Colonic mucosa (tissue), 4 donors: ENCODE measurements around the gene FAM221B. TPM values are rescaled to one million over a fixed set of nuclear protein-coding genes. Genes with fewer than 3 reads are reported as not detected.
A peak's percentile ranks its signal among the peaks of the same experiment; 100 is the strongest.

Source experiments
- DNase-seq: peaks from one replicate; pipeline ENCODE4 v3.0.0-alpha.2; 2020
- H3K27ac ChIP-seq: fragments of 200-600 bp; one replicate; pipeline ENCODE4 v1.8.0; 2021
- H3K27me3 ChIP-seq: fragments of 200-600 bp; one replicate; pipeline ENCODE4 v1.8.0; 2021
- H3K36me3 ChIP-seq: fragments of 200-600 bp; one replicate; pipeline ENCODE4 v1.8.0; 2021
- H3K4me1 ChIP-seq: fragments of 200-600 bp; one replicate; pipeline ENCODE4 v1.8.0; 2021; ENCODE audit warnings: mild to moderate bottlenecking
- H3K4me3 ChIP-seq: fragments of 200-600 bp; one replicate; pipeline ENCODE4 v1.8.0; 2021
- H3K9ac ChIP-seq, 2 donors: one replicate each; pipeline ENCODE4 v1.7.0; 2013; ENCODE audit warnings: control low read depth in 2 of 2, low read depth in 2 of 2, low read length in 2 of 2
- H3K9me3 ChIP-seq: fragments of 200-600 bp; one replicate; pipeline ENCODE4 v1.8.0; 2021
- intact Hi-C: fragments of 100-400 bp; cut with DNase I; formaldehyde crosslinking; loops from one replicate; pipeline ENCODE4 v1.14.1; 2022
- total RNA-seq, 2 donors: library from RNA; stranded (reverse); fragmentation: NEBNext Ultra II Directional in 1 of 2; extraction: Animal tissue kit (Norgen Biotek cat#: 25700) in 1 of 2; gene quantifications; one replicate each; pipeline ENCODE4 v1.2.1, GENCODE V29; 2021
- TF ChIP-seq, protein P1 (sequence below): fragments of 200-600 bp; IDR thresholded peaks from one replicate; pipeline ENCODE4 v1.8.0; 2022; ENCODE audit warnings: antibody characterized with exemption, mild to moderate bottlenecking
- donor health status: healthy.
- donor health status: DM: no; HTN: no; CAD: no.
- donor health status: DM: no; HTN: no; CAD: no.

The FAM221B gene
- total RNA-seq, 2 donors from 2014 or later, result 0.05 TPM; not detected in 1

- no peak overlapping the region for H3K9ac ChIP-seq
- H3K9me3 ChIP-seq, result no peaks in the 10 kb centered on the region
- no peak overlapping the region for H3K4me3 ChIP-seq
- H3K36me3 ChIP-seq, result no peaks in the 10 kb centered on the region
- DNase-seq, result no peak
- H3K27ac ChIP-seq, result no peak overlapping the region
- no peaks in the 10 kb centered on the region for H3K4me1 ChIP-seq
- intact Hi-C loops, result no loop called here
- H3K27me3 ChIP-seq, result peaks cover 2% of the 10 kb centered on the region
- TF ChIP-seq, protein P1, sequence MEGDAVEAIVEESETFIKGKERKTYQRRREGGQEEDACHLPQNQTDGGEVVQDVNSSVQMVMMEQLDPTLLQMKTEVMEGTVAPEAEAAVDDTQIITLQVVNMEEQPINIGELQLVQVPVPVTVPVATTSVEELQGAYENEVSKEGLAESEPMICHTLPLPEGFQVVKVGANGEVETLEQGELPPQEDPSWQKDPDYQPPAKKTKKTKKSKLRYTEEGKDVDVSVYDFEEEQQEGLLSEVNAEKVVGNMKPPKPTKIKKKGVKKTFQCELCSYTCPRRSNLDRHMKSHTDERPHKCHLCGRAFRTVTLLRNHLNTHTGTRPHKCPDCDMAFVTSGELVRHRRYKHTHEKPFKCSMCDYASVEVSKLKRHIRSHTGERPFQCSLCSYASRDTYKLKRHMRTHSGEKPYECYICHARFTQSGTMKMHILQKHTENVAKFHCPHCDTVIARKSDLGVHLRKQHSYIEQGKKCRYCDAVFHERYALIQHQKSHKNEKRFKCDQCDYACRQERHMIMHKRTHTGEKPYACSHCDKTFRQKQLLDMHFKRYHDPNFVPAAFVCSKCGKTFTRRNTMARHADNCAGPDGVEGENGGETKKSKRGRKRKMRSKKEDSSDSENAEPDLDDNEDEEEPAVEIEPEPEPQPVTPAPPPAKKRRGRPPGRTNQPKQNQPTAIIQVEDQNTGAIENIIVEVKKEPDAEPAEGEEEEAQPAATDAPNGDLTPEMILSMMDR, result no peak
Observed at GRCh38 chr9:35856206-35856605, 27.7 kb upstream of the FAM221B start.

DNA sequence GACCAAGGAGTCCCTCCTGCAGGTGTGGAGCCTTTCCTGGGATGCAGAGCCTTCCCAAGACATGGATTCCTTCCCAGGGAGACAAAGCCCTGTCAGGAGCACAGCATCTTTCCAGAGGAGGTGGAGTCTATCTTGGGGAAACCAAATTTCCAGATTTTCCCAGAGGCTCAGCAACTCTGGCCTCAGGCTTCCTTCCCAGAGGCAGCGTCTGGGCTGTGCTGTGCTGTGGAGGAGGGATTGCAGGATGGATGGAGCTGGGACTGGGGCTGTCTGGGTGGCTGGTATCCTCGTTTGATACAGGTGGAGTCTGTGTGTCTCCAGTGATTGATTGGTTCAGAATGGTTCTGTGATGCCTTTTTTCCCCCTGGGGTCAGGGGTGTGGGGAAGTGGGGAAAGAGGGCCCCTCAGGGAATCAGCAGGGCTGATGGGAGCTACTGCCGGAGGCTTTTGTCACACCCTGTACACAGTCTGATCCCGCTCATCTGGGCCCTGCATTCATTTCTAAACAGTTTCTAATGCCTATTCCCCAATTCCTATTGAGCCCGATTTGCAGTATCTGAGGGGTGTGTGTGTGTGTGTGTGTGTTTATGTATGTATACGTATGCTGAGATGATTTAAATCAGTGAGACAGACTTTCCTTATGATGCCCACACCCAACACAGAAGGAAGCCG lies 25.7 kb upstream of the FAM221B start:
- no peak for DNase-seq
- intact Hi-C loops, result no loop called here
- H3K27ac ChIP-seq, result no peak overlapping the region

DNA sequence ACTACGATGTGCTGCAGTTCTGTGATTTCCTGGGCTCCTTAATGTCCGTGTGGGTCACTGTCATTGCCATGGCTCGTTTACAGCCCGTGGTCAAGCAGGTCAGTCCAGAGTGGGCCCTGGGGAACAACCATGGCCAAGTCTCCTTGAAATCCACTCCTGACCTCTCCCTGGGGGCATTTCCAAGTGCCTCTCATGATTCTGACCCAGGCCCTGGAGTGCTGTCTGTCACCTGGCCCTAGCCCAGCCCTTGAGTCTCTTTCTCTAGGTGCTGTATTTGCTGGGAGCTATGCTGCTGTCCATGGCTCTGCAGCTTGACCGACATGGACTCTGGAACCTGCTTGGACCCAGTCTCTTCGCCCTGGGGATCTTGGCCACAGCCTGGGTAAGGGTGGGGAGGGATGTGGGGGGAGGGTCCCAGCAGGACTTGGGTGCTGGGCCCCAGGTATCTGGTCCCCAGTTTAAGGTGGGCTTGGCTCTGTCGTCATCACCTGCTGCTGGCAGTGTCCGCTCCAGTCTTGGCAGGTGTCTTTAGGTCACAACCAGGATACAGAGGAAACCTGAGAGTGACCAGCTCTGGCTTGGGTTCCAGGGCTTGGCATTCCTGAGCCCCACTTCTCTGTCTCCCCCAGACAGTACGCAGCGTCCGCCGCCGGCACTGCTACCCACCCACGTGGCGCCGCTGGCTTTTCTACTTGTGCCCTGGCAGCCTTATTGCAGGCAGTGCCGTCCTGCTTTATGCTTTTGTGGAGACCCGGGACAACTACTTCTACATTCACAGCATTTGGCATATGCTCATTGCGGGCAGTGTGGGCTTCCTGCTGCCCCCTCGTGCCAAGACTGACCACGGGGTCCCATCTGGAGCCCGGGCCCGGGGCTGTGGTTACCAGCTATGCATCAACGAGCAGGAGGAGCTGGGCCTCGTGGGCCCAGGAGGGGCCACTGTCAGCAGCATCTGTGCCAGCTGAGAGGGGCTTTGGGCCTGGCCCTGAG lies 24.6 kb upstream of the FAM221B start:
- H3K27me3 ChIP-seq, result no peaks in the 10 kb centered on the region
- intact Hi-C loops, result no loop called here
- peak; percentile 14 for DNase-seq

More for the DNA sequence above, 25.7 kb upstream of the FAM221B start:
- no peak overlapping the region for H3K4me3 ChIP-seq
- no peak overlapping the region for H3K9ac ChIP-seq
- no peaks in the 10 kb centered on the region for H3K36me3 ChIP-seq
- H3K4me1 ChIP-seq, result no peaks in the 10 kb centered on the region
- TF ChIP-seq, protein P1, result no peak
- no peaks in the 10 kb centered on the region for H3K27me3 ChIP-seq
- H3K9me3 ChIP-seq, result no peaks in the 10 kb centered on the region

DNA sequence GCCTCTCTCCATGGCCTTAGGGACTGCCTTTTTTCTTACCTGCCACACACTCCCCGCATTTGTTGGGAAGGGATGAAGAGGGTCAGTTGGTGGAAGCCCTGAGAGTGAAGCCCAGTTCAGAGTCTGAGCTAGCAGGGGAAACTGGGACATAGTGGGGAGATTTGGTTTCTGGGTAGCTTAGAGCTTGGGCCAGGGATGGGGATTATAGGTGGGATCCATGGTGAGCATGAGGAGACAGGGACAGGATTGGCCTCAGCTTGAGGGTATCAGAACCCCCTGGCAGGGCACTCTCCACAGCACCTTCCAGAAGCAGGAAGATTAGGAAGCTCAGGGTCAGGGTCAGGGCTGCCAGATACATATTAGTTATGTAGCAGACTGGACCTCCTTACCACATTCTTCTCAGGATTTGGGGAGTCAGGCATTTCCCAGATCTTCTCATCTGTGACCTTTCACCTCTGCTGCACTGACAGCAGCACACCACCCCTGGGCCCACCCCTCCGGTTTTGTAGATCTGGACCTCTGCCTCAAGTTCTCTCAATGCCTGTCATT lies 23.8 kb upstream of the FAM221B start:
- Histone ChIP-seq H3K9me3 (no peaks in the 10 kb centered on the region), H3K9ac (no peak overlapping the region), H3K4me1 (no peaks in the 10 kb centered on the region), H3K4me3 (no peak overlapping the region), H3K27me3 (no peaks in the 10 kb centered on the region), H3K36me3 (no peaks in the 10 kb centered on the region), H3K27ac (no peak overlapping the region)
- intact Hi-C loops, result no loop called here
- peak; percentile 7 for DNase-seq
- TF ChIP-seq, protein P1, result no peak

More for the DNA sequence above, 24.6 kb upstream of the FAM221B start:
- TF ChIP-seq, protein P1, result no peak
- no peaks in the 10 kb centered on the region for H3K9me3 ChIP-seq
- no peaks in the 10 kb centered on the region for H3K36me3 ChIP-seq
- no peaks in the 10 kb centered on the region for H3K4me1 ChIP-seq
- H3K4me3 ChIP-seq, result no peak overlapping the region
- no peak overlapping the region for H3K9ac ChIP-seq
- H3K27ac ChIP-seq, result no peak overlapping the region

DNA sequence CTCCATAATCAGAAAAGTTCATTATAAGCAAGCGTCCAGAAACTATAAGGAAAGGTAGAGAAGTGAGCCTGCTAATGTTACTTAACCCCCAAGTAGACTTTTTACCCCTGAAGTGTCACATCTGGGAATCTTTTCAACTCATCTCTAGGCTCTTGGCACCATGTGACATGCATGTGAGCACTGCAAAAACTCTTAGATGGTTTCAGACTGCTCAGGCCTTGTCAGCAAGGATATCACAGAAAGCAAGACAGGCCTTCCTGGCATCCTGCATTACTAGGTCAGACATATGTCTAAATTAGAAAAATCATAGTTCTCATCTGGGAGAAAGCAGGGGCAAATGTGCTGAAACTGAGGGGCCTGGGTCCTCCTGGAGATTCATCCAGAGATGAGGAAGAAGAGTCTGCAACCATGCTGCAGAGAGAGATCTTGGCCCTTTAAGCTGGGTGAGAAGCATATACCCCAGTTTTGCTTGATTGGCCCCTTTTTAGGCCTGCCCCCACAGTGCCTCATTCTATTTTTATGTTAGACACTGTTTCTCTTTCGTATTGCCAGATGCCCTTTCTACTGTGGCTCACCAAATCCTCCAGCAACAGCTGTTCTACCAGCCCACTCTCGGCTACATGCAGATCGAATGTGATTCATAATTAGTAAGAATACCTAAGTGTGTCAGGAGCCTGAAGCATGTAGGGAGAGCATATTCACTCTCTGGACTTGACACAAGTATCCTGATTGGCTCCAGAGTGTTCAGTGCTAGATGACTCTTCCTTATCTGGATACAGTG lies 19.4 kb upstream of the FAM221B start:
- Histone ChIP-seq H3K4me1 (peaks cover 4% of the 10 kb centered on the region), H3K36me3 (no peaks in the 10 kb centered on the region), H3K4me3 (no peak overlapping the region), H3K9me3 (no peaks in the 10 kb centered on the region), H3K27ac (no peak overlapping the region), H3K9ac (no peak overlapping the region), H3K27me3 (no peaks in the 10 kb centered on the region)
- no peak for DNase-seq
- TF ChIP-seq, protein P1, result no peak
- intact Hi-C loops, result no loop called here
